ENCODE results near the gene NEK8.
"Not testable (repeated sequence)": the region's sequence is repeated elsewhere in the genome, so short reads cannot be mapped to it uniquely, and the experiment has no call there.

The NEK8 gene

DNA sequence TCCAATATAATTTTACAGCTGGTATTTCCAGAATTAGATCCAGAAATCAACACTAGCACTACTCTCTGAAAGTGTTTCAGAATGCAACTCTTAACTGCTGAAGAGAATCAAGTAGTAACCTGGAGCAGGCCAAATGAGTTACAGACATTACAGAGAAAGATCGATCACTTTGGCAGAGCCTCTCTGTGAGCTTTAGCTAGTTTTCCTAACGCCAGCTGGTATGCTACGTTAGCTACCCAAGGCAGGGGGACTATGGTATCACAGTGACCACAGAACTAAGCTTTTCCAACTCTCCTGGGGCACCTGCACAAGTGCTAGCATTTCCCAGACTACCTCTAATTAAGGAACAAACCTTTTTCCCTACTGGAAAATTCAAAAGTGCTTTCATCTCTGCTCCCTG, 45.6 kb downstream of the NEK8 start:
- DNase-seq = no peak

DNA sequence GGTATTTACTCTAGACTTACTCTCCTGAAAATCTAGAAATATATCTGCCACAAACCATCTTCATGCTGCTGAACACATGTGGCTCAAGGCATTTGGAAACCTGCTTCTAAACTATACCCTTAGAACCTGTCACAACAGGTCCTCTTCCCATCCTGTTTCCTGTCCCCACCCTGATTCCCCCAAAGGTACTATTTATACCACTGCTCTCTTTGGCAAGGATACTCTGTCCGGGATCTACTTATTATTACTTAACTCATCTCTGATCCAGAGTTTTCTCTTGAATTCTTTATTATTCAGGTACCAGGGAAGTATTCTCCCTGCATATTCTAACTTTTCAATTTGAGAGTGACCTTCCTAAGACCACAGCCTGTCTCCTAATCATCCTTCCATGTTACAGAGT, 48.6 kb downstream of the NEK8 start:
- DNase-seq = no peak

DNA sequence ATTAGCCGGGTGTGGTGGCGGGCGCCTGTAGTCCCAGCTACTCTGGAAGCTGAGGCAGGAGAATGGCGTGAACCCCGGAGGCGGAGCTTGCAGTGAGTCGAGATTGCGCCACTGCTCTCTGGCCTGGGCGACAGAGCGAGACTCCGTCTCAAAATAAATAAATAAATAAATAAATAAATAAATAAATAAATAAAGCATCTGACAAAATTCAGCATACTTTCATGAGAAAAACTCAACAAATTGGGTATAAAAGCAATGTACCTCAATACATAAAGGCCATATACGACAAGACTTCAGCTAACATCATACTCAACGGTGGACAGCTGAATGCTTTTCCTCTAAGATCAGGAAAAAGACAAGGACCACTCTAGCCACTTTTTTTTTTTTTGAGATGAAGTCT, 51.0 kb downstream of the NEK8 start:
- not testable (repeated sequence) for DNase-seq

DNA sequence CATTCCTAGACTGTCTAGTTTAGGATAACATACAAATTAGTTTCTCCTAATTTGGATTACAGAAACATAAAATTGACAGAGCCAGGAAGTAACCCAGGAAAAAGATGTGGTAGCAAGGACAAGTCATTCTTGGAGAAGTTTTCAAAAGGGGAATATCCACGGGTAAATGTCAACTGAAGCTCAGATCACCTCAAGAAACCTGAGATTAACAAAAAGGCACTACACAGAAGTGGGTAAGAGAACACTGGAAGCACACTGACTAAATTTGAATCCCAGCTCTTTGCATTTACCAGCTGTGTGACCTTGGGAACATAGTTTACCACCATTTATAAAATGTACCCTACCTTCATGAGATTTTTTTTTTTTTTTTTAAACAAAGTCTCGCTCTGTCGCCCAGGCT, 54.6 kb downstream of the NEK8 start:
- DNase-seq = no peak

DNA sequence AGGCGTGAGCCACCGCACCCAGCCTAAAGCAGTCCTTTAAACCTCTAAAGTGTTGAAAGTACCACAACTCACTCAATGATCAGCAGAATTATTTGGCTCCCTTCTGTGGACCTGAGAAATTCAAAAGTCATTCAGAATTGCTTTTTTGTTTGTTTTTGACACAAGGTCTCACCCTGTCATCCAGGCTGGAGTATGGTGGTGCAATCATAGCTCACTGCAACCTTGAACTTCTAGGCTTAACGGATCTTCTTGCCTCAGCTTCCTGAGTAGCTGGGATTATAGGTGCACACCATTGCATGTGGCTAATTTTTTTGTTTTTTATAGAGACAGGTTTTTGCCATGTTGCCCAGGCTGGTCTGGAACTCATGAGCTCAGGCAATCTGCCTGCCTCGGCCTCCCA, 59.5 kb downstream of the NEK8 start:
- no peak for DNase-seq
